ENCODE measurements around the gene DNAAF6. TPM values are rescaled to one million over a fixed set of nuclear protein-coding genes. Genes with fewer than 3 reads are reported as not detected.

The DNAAF6 gene
- total RNA-seq, 1 donor from 2014 or later: not detected

DNA sequence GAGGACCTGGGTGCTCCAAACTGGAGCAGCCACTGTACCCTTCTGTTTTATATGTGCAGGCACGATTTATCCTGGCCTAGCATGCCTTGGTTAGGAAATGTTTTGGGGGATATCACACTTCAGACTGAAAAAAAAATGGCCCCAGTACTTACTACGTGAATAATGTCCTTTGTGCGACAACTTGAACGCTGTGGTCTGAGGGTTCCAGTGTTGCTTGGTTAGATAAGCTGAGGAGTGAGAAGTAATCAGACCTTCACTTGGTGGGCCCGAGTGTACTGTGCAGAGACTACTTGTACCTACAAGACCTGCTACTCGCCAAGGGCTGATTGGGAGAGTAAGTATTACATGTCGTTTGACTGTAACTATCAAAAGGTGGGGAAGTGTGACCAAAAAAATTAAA is 678 bp downstream of the DNAAF6 start:
- no peak for TF ChIP-seq EZH2 (IDR thresholded peaks at IDR 0.05; ENCODE audit: insufficient read depth, low read length)
- TF ChIP-seq, protein P1, sequence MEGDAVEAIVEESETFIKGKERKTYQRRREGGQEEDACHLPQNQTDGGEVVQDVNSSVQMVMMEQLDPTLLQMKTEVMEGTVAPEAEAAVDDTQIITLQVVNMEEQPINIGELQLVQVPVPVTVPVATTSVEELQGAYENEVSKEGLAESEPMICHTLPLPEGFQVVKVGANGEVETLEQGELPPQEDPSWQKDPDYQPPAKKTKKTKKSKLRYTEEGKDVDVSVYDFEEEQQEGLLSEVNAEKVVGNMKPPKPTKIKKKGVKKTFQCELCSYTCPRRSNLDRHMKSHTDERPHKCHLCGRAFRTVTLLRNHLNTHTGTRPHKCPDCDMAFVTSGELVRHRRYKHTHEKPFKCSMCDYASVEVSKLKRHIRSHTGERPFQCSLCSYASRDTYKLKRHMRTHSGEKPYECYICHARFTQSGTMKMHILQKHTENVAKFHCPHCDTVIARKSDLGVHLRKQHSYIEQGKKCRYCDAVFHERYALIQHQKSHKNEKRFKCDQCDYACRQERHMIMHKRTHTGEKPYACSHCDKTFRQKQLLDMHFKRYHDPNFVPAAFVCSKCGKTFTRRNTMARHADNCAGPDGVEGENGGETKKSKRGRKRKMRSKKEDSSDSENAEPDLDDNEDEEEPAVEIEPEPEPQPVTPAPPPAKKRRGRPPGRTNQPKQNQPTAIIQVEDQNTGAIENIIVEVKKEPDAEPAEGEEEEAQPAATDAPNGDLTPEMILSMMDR (IDR thresholded peaks at IDR 0.05; ENCODE audit: insufficient read depth, low read depth, low read length): no peak
- Mint-ChIP-seq H3K36me3 (ENCODE audit: low read depth, unreplicated experiment) (no peaks in the 10 kb centered on the region), H3K4me3 (ENCODE audit: unreplicated experiment) (no peak overlapping the region), H3K27me3 (ENCODE audit: low read depth, unreplicated experiment) (no peaks in the 10 kb centered on the region), H3K4me1 (ENCODE audit: low read depth, unreplicated experiment) (no peaks in the 10 kb centered on the region), H3K27ac (ENCODE audit: unreplicated experiment) (no peak overlapping the region), H3K9me3 (ENCODE audit: unreplicated experiment) (no peaks in the 10 kb centered on the region)
- Histone ChIP-seq H4K20me1 (ENCODE audit: insufficient read depth, low read length) (no peaks in the 10 kb centered on the region), H2AFZ (ENCODE audit: low read depth, low read length) (no peak overlapping the region), H3K4me2 (ENCODE audit: low read length) (no peak overlapping the region), H3K9me3 (ENCODE audit: insufficient read depth, low read depth, low read length) (no peaks in the 10 kb centered on the region), H3K79me2 (ENCODE audit: insufficient read depth, low read length) (no peaks in the 10 kb centered on the region), H3K4me1 (ENCODE audit: insufficient read depth, low read length) (no peaks in the 10 kb centered on the region), H3K4me3 (ENCODE audit: insufficient read depth, low read depth, low read length) (no peak overlapping the region), H3K36me3 (ENCODE audit: insufficient read depth, low read length) (no peaks in the 10 kb centered on the region), H3K9ac (ENCODE audit: low read length) (no peak overlapping the region), H3K27me3 (ENCODE audit: insufficient read depth, low read length) (no peaks in the 10 kb centered on the region), H3K27ac (ENCODE audit: low read depth, low read length) (no peak overlapping the region)
- FAIRE-seq (no peak), DNase-seq (ENCODE audit: low read depth) (no peak)

DNA sequence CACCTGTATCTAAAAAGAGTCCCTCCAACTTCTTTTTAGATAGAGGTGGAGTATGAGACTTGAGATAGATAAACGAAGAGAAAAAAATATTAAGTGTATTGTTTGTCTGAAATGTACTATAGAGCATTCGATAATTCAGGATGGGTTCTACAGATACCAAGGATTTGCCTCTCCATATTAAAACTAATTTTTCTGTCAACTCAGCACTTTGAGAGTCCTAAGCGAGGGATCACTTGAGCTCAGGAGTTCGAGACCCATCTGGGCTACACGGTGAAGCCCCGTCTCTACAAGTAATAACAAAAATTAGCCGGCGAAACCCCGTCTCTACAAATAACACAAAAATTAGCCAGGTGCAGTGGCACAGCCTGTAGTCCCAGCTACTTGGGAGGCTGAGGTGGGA is 1.5 kb downstream of the DNAAF6 start:
- no peak overlapping the region for H3K4me2 ChIP-seq (ENCODE audit: low read length)
- Mint-ChIP-seq H3K4me1 (ENCODE audit: low read depth, unreplicated experiment) (no peaks in the 10 kb centered on the region), H3K36me3 (ENCODE audit: low read depth, unreplicated experiment) (no peaks in the 10 kb centered on the region), H3K9me3 (ENCODE audit: unreplicated experiment) (no peaks in the 10 kb centered on the region), H3K4me3 (ENCODE audit: unreplicated experiment) (no peak overlapping the region), H3K27me3 (ENCODE audit: low read depth, unreplicated experiment) (no peaks in the 10 kb centered on the region), H3K27ac (ENCODE audit: unreplicated experiment) (no peak overlapping the region)
- H3K27ac ChIP-seq (ENCODE audit: low read depth, low read length): no peak overlapping the region
- no peak for DNase-seq (ENCODE audit: low read depth)
- H3K9me3 ChIP-seq (ENCODE audit: insufficient read depth, low read depth, low read length): no peaks in the 10 kb centered on the region
- H2AFZ ChIP-seq (ENCODE audit: low read depth, low read length): no peak overlapping the region
- H3K36me3 ChIP-seq (ENCODE audit: insufficient read depth, low read length): no peaks in the 10 kb centered on the region
- no peaks in the 10 kb centered on the region for H3K4me1 ChIP-seq (ENCODE audit: insufficient read depth, low read length)
- FAIRE-seq: no peak
- TF ChIP-seq EZH2 (IDR thresholded peaks at IDR 0.05; ENCODE audit: insufficient read depth, low read length): no peak
- TF ChIP-seq, protein P1 (IDR thresholded peaks at IDR 0.05; ENCODE audit: insufficient read depth, low read depth, low read length): no peak
- no peaks in the 10 kb centered on the region for H4K20me1 ChIP-seq (ENCODE audit: insufficient read depth, low read length)
- H3K4me3 ChIP-seq (ENCODE audit: insufficient read depth, low read depth, low read length): no peak overlapping the region
- no peaks in the 10 kb centered on the region for H3K79me2 ChIP-seq (ENCODE audit: insufficient read depth, low read length)
- H3K27me3 ChIP-seq (ENCODE audit: insufficient read depth, low read length): no peaks in the 10 kb centered on the region
- H3K9ac ChIP-seq (ENCODE audit: low read length): no peak overlapping the region

DNA sequence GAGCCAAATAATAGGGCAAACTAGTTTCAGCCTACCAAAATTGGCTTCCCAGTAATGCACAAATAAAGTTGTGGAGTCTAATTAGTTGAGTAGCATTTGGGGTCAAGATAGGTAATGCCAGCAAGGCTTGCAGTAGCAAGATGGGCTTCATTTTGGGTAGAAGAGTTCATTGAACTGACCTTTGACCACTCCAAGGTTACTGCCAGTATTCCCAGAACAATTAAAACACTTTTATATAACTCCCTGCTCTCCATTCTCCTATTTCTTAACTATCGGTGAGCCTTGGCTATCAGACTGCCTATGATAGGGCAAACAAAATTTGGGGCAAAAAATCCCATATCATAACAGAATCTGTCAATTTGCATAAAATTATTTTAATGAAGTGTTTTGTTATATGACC is 7.1 kb downstream of the DNAAF6 start:
- H3K9me3 ChIP-seq (ENCODE audit: insufficient read depth, low read depth, low read length): no peaks in the 10 kb centered on the region
- Mint-ChIP-seq H3K4me3 (ENCODE audit: unreplicated experiment) (no peak overlapping the region), H3K4me1 (ENCODE audit: low read depth, unreplicated experiment) (no peaks in the 10 kb centered on the region), H3K36me3 (ENCODE audit: low read depth, unreplicated experiment) (no peaks in the 10 kb centered on the region), H3K27me3 (ENCODE audit: low read depth, unreplicated experiment) (no peaks in the 10 kb centered on the region), H3K9me3 (ENCODE audit: unreplicated experiment) (no peaks in the 10 kb centered on the region), H3K27ac (ENCODE audit: unreplicated experiment) (no peak overlapping the region)
- DNase-seq (ENCODE audit: low read depth) (no peak), FAIRE-seq (no peak)
- no peaks in the 10 kb centered on the region for H3K27me3 ChIP-seq (ENCODE audit: insufficient read depth, low read length)
- no peak overlapping the region for H3K27ac ChIP-seq (ENCODE audit: low read depth, low read length)
- no peaks in the 10 kb centered on the region for H3K36me3 ChIP-seq (ENCODE audit: insufficient read depth, low read length)
- no peaks in the 10 kb centered on the region for H3K4me1 ChIP-seq (ENCODE audit: insufficient read depth, low read length)
- no peak overlapping the region for H3K4me2 ChIP-seq (ENCODE audit: low read length)
- no peak overlapping the region for H3K9ac ChIP-seq (ENCODE audit: low read length)
- TF ChIP-seq, protein P1 (IDR thresholded peaks at IDR 0.05; ENCODE audit: insufficient read depth, low read depth, low read length): no peak
- TF ChIP-seq EZH2 (IDR thresholded peaks at IDR 0.05; ENCODE audit: insufficient read depth, low read length): no peak
- H2AFZ ChIP-seq (ENCODE audit: low read depth, low read length): no peak overlapping the region
- no peaks in the 10 kb centered on the region for H3K79me2 ChIP-seq (ENCODE audit: insufficient read depth, low read length)
- no peaks in the 10 kb centered on the region for H4K20me1 ChIP-seq (ENCODE audit: insufficient read depth, low read length)
- H3K4me3 ChIP-seq (ENCODE audit: insufficient read depth, low read depth, low read length): no peak overlapping the region
